HCT116 (cell line): Measurements from ENCODE around the gene CAPN15. TPM values are rescaled to one million over a fixed set of nuclear protein-coding genes. Genes with fewer than 3 reads are reported as not detected.
"Not testable (repeated sequence)": the region's sequence is repeated elsewhere in the genome, so short reads cannot be mapped to it uniquely, and the experiment has no call there.

Experiments used
- ATAC-seq: fragments of 200-7000 bp; cut with Tn5 transposase; 2 replicates; pipeline ENCODE4 v1.9.1; 2020; ENCODE audit warnings: mild to moderate bottlenecking, moderate library complexity
- BruUV-seq: library from RNA; stranded (reverse); fragments of 400-500 nt; replicated peaks from 2 replicates; lab custom pipeline; 2021; lab: Mats Ljungman, UMichigan
- CTCF ChIA-PET: fragments of 300-600 bp; sonication (Branson Sonifier 250); formaldehyde crosslinking; loops from one replicate; lab custom pipeline; 2021; ENCODE audit warnings: antibody characterized with exemption; lab: Charles Lee
- POLR2A ChIA-PET: fragments of 300-600, 350-600 bp; sonication (Branson Sonifier 250); formaldehyde crosslinking; loops from one replicate; lab custom pipeline; 2021; ENCODE audit warnings: antibody characterized with exemption; lab: Charles Lee
- RAD21 ChIA-PET, 2 experiments: fragments of 300-600 bp; sonication (Branson Sonifier 250); formaldehyde crosslinking; loops; one replicate each; lab custom pipeline; 2023; ENCODE audit warnings: low total read pairs in 2 of 2; ENCODE audit not compliant: uncharacterized antibody in 2 of 2, unreplicated experiment in 2 of 2, low non-redundant PET in 1 of 2; lab: Charles Lee
- DNase-seq: peaks from one replicate; pipeline ENCODE4 v3.0.0-alpha.2; 2010; ENCODE audit warnings: low read depth, low spot score
- H2AFZ ChIP-seq: fragments of 200-600 bp; shearing (Covaris generic), sonication (generic); 2 replicates; pipeline ENCODE4 v1.6.1; 2017; ENCODE audit warnings: low read depth, mixed run types, mixed read lengths, antibody characterized with exemption, low read length; ENCODE audit not compliant: poor library complexity, severe bottlenecking
- H3K27ac ChIP-seq: 2 replicates; pipeline ENCODE4 v1.5.1; 2012; ENCODE audit warnings: low read depth, low read length
- H3K27me3 ChIP-seq: fragments of 200-600 bp; sonication (generic); 2 replicates; pipeline ENCODE4 v1.6.1; 2016; ENCODE audit warnings: mixed run types, low read length, mixed read lengths; ENCODE audit not compliant: insufficient read depth
- H3K36me3 ChIP-seq, 2 experiments: fragments of 200-500 bp in 1 of 2; fragments of 200-600 bp in 1 of 2; sonication (Bioruptor generic) in 1 of 2; sonication (generic) in 1 of 2; 2 replicates each; pipeline versions ENCODE4 v1.5.1 to v1.6.1; 2014 to 2016; ENCODE audit warnings: low read length in 2 of 2, inconsistent platforms in 1 of 2, mixed read lengths in 1 of 2, mixed run types in 1 of 2; ENCODE audit not compliant: insufficient read depth in 2 of 2, control insufficient read depth in 1 of 2
- H3K4me1 ChIP-seq, 2 experiments: fragments of 200-600 bp in 1 of 2; sonication (generic) in 1 of 2; 2 replicates each; pipeline versions ENCODE4 v1.5.1 to v1.6.1; 2012 to 2017; ENCODE audit warnings: low read length in 2 of 2, inconsistent platforms in 1 of 2, mild to moderate bottlenecking in 1 of 2, mixed read lengths in 1 of 2, mixed run types in 1 of 2, moderate library complexity in 1 of 2; ENCODE audit not compliant: insufficient read depth in 2 of 2, control insufficient read depth in 1 of 2
- H3K4me2 ChIP-seq: fragments of 200-600 bp; sonication (generic); 2 replicates; pipeline ENCODE4 v1.6.1; 2017; ENCODE audit warnings: mixed run types, low read length, mixed read lengths
- H3K4me3 ChIP-seq, 2 experiments: fragments of 200-600 bp in 1 of 2; sonication (generic) in 1 of 2; replicated peaks in 1 of 2; 2 replicates each; pipeline ENCODE4 v1.5.1; 2011 to 2016; ENCODE audit warnings: low read length in 2 of 2, control low read depth in 1 of 2, low read depth in 1 of 2, mild to moderate bottlenecking in 1 of 2, mixed read lengths in 1 of 2, mixed run types in 1 of 2
- H3K79me2 ChIP-seq: fragments of 200-600 bp; sonication (generic); 2 replicates; pipeline ENCODE4 v1.6.1; 2017; ENCODE audit warnings: mild to moderate bottlenecking, mixed run types, low read length, moderate library complexity, mixed read lengths; ENCODE audit not compliant: insufficient read depth
- H3K9ac ChIP-seq: fragments of 200-600 bp; sonication (generic); 2 replicates; pipeline ENCODE4 v1.6.1; 2016; ENCODE audit warnings: low read length, mixed read lengths
- H3K9me2 ChIP-seq: fragments of 200-600 bp; sonication (generic), shearing (Covaris generic); 2 replicates; pipeline ENCODE4 v1.6.1; 2017; ENCODE audit warnings: mixed run types, mild to moderate bottlenecking, moderate library complexity; ENCODE audit not compliant: insufficient read depth
- H3K9me3 ChIP-seq, 2 experiments: fragments of 200-500 bp in 1 of 2; fragments of 200-600 bp in 1 of 2; sonication (Bioruptor generic) in 1 of 2; sonication (generic) in 1 of 2; 2 replicates each; pipeline ENCODE4 v1.6.1; 2014 to 2017; ENCODE audit warnings: low read length in 2 of 2, mixed read lengths in 2 of 2, inconsistent platforms in 1 of 2, low read depth in 1 of 2, mild to moderate bottlenecking in 1 of 2, mixed run types in 1 of 2, moderate library complexity in 1 of 2; ENCODE audit not compliant: control insufficient read depth in 1 of 2, insufficient read depth in 1 of 2
- H4K20me1 ChIP-seq: fragments of 200-600 bp; sonication (generic), shearing (Covaris generic); 2 replicates; pipeline ENCODE4 v1.6.1; 2017; ENCODE audit warnings: mixed run types, mild to moderate bottlenecking, moderate library complexity; ENCODE audit not compliant: insufficient read depth
- CEBPB ChIP-seq: IDR thresholded peaks from 2 replicates; pipeline ENCODE4 v1.6.1; 2012; ENCODE audit warnings: low read depth
- EGR1 ChIP-seq: IDR thresholded peaks from 2 replicates; pipeline ENCODE4 v1.6.1; 2012; ENCODE audit warnings: low read depth
- ELF1 ChIP-seq: IDR thresholded peaks from 2 replicates; pipeline ENCODE4 v1.6.1; 2012; ENCODE audit warnings: low read depth, borderline replicate concordance
- EZH2 ChIP-seq: fragments of 200-600 bp; sonication (generic); IDR thresholded peaks from 2 replicates; pipeline ENCODE4 v1.6.1; 2017; ENCODE audit warnings: antibody characterized with exemption, mixed run types
- JUND ChIP-seq: IDR thresholded peaks from 2 replicates; pipeline ENCODE4 v1.6.1; 2012
- POLR2AphosphoS5 ChIP-seq: IDR thresholded peaks from 2 replicates; pipeline ENCODE4 v1.6.1; 2011; ENCODE audit warnings: mild to moderate bottlenecking, low read depth, low read length, moderate library complexity
- REST ChIP-seq: IDR thresholded peaks from 2 replicates; pipeline ENCODE4 v1.6.1; 2012; ENCODE audit warnings: low read depth
- SRF ChIP-seq: IDR thresholded peaks from 2 replicates; pipeline ENCODE4 v1.6.1; 2012; ENCODE audit warnings: low read depth
- YY1 ChIP-seq: IDR thresholded peaks from 2 replicates; pipeline ENCODE4 v1.6.1; 2011; ENCODE audit warnings: low read length, low read depth, moderate library complexity, mild to moderate bottlenecking; ENCODE audit not compliant: insufficient replicate concordance; ENCODE audit errors: extremely low read depth
- ZNF274 ChIP-seq: fragments of 200-500 bp; sonication (Bioruptor generic); IDR thresholded peaks from 2 replicates; pipeline ENCODE4 v1.6.1; 2014; ENCODE audit warnings: mild to moderate bottlenecking, low read depth, low read length, inconsistent platforms
- intact Hi-C: fragments of 100-400 bp; cut with micrococcal nuclease; formaldehyde crosslinking; loops from 2 replicates; pipeline ENCODE4 v1.10.0; 2022
- total RNA-seq: library from RNA; stranded (reverse); gene quantifications from one replicate; pipeline ENCODE4 v1.2.1, GENCODE V29; 2021; ENCODE audit not compliant: unreplicated experiment
- TF ChIP-seq, protein P1 (sequence below), 3 experiments: fragments of 200-600 bp in 1 of 3; sonication (generic) in 1 of 3; IDR thresholded peaks in 2 of 3; conservative IDR thresholded peaks in 1 of 3; 2 replicates each; pipeline ENCODE4 v1.5.1; 2012 to 2017; ENCODE audit warnings: low read depth in 2 of 3, low read length in 2 of 3, antibody characterized with exemption in 1 of 3, borderline replicate concordance in 1 of 3, control low read depth in 1 of 3, mild to moderate bottlenecking in 1 of 3, mixed read lengths in 1 of 3, mixed run types in 1 of 3, moderate library complexity in 1 of 3; ENCODE audit not compliant: insufficient read depth in 1 of 3
- TF ChIP-seq, protein P2 (sequence below): IDR thresholded peaks from 2 replicates; pipeline ENCODE4 v1.6.1; 2012

The CAPN15 gene
- total RNA-seq, 1 experiment from 2014 or later = 39.0 TPM

- TF ChIP-seq, protein P1, sequence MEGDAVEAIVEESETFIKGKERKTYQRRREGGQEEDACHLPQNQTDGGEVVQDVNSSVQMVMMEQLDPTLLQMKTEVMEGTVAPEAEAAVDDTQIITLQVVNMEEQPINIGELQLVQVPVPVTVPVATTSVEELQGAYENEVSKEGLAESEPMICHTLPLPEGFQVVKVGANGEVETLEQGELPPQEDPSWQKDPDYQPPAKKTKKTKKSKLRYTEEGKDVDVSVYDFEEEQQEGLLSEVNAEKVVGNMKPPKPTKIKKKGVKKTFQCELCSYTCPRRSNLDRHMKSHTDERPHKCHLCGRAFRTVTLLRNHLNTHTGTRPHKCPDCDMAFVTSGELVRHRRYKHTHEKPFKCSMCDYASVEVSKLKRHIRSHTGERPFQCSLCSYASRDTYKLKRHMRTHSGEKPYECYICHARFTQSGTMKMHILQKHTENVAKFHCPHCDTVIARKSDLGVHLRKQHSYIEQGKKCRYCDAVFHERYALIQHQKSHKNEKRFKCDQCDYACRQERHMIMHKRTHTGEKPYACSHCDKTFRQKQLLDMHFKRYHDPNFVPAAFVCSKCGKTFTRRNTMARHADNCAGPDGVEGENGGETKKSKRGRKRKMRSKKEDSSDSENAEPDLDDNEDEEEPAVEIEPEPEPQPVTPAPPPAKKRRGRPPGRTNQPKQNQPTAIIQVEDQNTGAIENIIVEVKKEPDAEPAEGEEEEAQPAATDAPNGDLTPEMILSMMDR (IDR thresholded peaks at IDR 0.05 in 2 of 3, conservative IDR thresholded peaks at IDR 0.05 in 1 of 3; ENCODE audit: borderline replicate concordance in 1 of 3, insufficient read depth in 1 of 3, low read depth in 2 of 3, low read length in 2 of 3) = no peak
- no peak for TF ChIP-seq EZH2
These were observed 21.3 kb upstream of the CAPN15 start (continued) for GRCh38 chr16:506246-506546.

DNA sequence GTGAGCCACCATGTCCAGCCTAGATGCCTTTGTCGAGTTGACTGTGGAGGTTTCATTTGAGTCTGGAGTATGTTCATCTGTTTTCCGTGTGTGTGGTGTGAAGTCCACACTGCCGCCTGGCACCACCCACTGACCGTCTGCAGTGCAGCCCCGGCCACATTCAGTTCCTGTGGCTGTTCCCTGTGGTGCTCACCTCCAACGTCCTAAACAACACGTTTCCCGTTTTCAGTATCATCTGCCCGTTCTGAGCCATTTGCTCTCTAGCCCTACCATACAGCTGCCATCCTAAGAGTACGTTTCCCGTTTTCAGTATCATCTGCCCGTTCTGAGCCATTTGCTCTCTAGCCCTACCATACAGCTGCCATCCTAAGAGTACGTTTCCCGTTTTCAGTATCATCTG is 20.0 kb upstream of the CAPN15 start:
- DNase-seq, H3K27me3 ChIP-seq, BruUV-seq, H3K4me2 ChIP-seq, H3K9me3 ChIP-seq, H3K4me3 ChIP-seq, ATAC-seq, H3K27ac ChIP-seq, H2AFZ ChIP-seq, H3K9ac ChIP-seq, H3K4me1 ChIP-seq, RAD21 ChIA-PET, CTCF ChIA-PET, H3K36me3 ChIP-seq, intact Hi-C loops, H3K79me2 ChIP-seq, H3K9me2 ChIP-seq, H4K20me1 ChIP-seq, POLR2A ChIA-PET: not testable (repeated sequence)

DNA sequence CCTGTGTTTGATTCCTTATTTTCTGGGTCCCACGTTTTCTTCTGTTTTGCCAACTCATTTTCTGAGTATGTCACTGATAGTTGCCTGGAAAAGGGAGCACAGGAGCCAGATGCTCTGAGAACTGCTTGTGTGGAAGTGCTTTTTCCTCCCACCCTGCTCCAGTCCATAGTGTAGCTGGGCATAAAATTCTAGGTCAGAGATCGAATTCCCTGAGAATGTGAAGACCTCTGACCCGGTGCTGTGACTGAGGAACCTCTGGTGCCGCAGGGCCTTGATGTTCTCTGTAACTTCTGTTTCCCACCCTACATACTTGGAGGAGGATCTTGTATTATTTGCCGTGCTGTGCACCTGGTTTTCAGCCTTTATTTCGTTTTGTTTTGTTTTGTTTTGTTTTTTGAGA is 19.5 kb upstream of the CAPN15 start:
- intact Hi-C loops = no loop called here
- Histone ChIP-seq H3K4me1 (no peaks in the 10 kb centered on the region), H3K4me2 (no peak overlapping the region), H3K4me3 (no peak overlapping the region), H3K79me2 (no peaks in the 10 kb centered on the region), H3K27ac (no peak overlapping the region), H3K9me2 (no peaks in the 10 kb centered on the region), H2AFZ (no peak overlapping the region), H3K9me3 (no peaks in the 10 kb centered on the region), H3K36me3 (no peaks in the 10 kb centered on the region), H4K20me1 (no peaks in the 10 kb centered on the region), H3K27me3 (no peaks in the 10 kb centered on the region), H3K9ac (no peak overlapping the region)
- DNase-seq = no peak
- RAD21 ChIA-PET = no interaction called here
- POLR2A ChIA-PET = no interaction called here
- ATAC-seq = no peak
- CTCF ChIA-PET = no interaction called here
- BruUV-seq = no TSS peak
- TF ChIP-seq POLR2AphosphoS5 (no peak), YY1 (no peak), CEBPB (no peak), JUND (no peak), EGR1 (no peak), SRF (no peak), REST (no peak), ELF1 (no peak), ZNF274 (no peak)
- TF ChIP-seq, protein P2, sequence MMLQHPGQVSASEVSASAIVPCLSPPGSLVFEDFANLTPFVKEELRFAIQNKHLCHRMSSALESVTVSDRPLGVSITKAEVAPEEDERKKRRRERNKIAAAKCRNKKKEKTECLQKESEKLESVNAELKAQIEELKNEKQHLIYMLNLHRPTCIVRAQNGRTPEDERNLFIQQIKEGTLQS = no peak
